ENCODE results near the gene OR1J1. TPM values are rescaled to one million over a fixed set of nuclear protein-coding genes. Genes with fewer than 3 reads are reported as not detected.

The OR1J1 gene
- total RNA-seq, 4 donors from 2014 or later: not detected

DNA sequence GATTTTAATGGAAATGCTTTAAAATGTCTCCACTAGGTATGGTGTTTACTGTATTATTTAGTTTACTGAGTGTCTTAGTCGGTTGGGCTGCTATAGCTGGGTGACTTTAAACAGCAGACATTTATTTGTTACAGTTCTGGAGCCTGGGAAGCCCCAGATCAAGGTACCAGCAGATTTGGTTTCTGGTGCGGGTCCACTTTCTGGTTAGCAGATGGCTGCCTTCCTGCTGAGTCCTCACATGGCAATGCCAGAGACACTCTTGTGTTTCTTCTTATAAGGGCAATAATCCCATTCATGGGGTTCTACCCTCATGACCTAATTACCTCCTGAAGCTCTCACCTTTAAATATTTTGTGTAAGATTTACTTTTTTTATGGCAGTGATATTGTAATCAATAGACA is 40.5 kb upstream of the OR1J1 start:
- Histone ChIP-seq H3K36me3 (no peaks in the 10 kb centered on the region), H3K4me1 (no peaks in the 10 kb centered on the region), H3K27me3 (no peaks in the 10 kb centered on the region), H3K9me3 (no peaks in the 10 kb centered on the region), H3K27ac (no peak overlapping the region), H3K4me3 (no peak overlapping the region)
- no peak for TF ChIP-seq POLR2A (IDR thresholded peaks at IDR 0.05)
- TF ChIP-seq, protein P1, sequence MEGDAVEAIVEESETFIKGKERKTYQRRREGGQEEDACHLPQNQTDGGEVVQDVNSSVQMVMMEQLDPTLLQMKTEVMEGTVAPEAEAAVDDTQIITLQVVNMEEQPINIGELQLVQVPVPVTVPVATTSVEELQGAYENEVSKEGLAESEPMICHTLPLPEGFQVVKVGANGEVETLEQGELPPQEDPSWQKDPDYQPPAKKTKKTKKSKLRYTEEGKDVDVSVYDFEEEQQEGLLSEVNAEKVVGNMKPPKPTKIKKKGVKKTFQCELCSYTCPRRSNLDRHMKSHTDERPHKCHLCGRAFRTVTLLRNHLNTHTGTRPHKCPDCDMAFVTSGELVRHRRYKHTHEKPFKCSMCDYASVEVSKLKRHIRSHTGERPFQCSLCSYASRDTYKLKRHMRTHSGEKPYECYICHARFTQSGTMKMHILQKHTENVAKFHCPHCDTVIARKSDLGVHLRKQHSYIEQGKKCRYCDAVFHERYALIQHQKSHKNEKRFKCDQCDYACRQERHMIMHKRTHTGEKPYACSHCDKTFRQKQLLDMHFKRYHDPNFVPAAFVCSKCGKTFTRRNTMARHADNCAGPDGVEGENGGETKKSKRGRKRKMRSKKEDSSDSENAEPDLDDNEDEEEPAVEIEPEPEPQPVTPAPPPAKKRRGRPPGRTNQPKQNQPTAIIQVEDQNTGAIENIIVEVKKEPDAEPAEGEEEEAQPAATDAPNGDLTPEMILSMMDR (IDR thresholded peaks at IDR 0.05): no peak
- no peak for DNase-seq

DNA sequence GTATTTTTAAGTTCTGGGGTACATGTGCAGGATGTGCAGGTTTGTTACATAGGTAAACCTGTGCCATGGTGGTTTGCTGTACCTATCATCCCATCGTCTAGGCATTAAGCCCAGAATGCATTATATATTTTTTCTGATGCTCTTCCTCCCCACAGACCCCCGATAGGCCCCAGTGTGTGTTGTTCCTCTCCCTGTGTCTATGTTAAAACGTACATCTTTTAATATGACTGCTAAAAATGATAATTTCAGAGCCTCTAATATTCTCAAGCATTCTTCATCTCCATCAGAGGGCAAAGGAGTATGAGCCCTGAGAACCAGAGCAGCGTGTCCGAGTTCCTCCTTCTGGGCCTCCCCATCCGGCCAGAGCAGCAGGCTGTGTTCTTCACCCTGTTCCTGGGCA is 32.8 kb upstream of the OR1J1 start, which contains the start of gene OR1J2:
Gene OR1J2, plus strand, starts transcription at position 301 of the 400 bp plus-strand sequence. Its CDS starts 0 bp downstream, at position 301.
- DNase-seq: no peak
- Histone ChIP-seq H3K4me3 (no peak within 1 kb of the TSS), H3K4me1 (no peaks in the 10 kb centered on the region), H3K27ac (no peak within 1 kb of the TSS), H3K9me3 (no peaks in the 10 kb centered on the region), H3K36me3 (no peaks in the 10 kb centered on the region), H3K27me3 (no peaks in the 10 kb centered on the region)
- TF ChIP-seq, protein P1 (IDR thresholded peaks at IDR 0.05): no peak
- TF ChIP-seq POLR2A (IDR thresholded peaks at IDR 0.05): no peak

DNA sequence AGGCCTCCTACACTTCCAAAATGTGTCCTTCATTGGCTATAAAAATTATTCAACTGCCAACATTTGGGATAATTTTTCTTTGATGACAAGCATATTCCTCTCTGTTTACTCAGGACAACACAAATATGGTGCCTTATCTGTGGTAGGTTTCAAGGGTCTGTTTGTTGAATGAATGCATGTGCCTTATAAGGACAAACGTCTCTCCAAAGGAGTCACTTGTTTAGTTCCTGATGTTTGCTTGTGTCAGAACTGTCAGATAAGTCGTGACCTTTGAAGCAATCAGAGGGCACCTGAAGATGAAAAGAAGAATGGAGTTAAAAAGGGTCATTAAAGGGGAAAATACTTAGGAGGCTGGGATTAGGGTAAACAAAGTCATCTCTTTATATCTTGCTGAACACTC is 29.2 kb upstream of the OR1J1 start:
- TF ChIP-seq, protein P1 (IDR thresholded peaks at IDR 0.05): no peak
- TF ChIP-seq POLR2A (IDR thresholded peaks at IDR 0.05): no peak
- no peak overlapping the region for H3K4me3 ChIP-seq
- H3K36me3 ChIP-seq: no peaks in the 10 kb centered on the region
- DNase-seq: no peak
- no peak overlapping the region for H3K27ac ChIP-seq
- no peaks in the 10 kb centered on the region for H3K4me1 ChIP-seq
- H3K9me3 ChIP-seq: no peaks in the 10 kb centered on the region
- no peaks in the 10 kb centered on the region for H3K27me3 ChIP-seq

DNA sequence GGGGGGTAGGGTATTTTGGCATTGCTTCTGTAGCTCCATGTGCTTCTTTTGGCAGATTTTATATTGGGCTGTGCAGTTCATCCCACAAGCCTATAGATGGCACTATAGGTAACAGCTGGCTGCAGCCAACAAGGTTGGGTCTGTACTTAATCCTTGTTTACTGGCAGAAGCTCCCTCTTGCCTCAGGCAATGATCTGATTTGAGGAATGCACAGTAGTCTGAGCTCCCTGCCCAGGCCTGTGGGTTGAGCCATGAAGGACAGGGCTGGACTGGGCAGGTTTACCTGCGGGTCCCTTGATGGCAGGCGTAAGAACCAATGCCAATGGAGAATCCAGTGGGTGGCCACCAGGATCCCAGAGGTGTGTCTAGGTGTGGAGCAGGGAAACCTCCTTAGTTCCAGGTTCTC is 21.2 kb upstream of the OR1J1 start:
- DNase-seq: no peak

DNA sequence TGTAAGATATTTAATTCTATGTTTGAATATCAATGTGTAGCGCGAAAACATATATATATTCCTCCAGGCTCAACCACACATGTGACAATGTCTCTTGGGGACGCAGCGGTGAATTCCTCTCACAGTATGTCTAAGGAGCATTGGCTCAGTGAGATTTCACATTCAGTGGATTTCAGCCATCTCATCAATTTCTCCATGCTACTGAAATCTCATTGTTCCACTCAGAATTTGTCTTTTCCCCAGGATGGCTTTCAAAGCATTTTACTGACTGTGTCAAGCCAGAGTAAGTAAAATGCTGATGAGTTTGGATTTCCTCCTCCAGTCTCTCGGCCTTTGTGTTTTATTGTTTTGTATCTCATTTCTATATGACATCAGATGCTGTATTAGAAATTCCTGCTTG is 1.3 kb upstream of the OR1J1 start:
- TF ChIP-seq, protein P1 (IDR thresholded peaks at IDR 0.05): no peak
- TF ChIP-seq POLR2A (IDR thresholded peaks at IDR 0.05): no peak
- no peaks in the 10 kb centered on the region for H3K36me3 ChIP-seq
- no peaks in the 10 kb centered on the region for H3K9me3 ChIP-seq
- no peak overlapping the region for H3K27ac ChIP-seq
- H3K4me1 ChIP-seq: no peaks in the 10 kb centered on the region
- no peaks in the 10 kb centered on the region for H3K27me3 ChIP-seq
- no peak for DNase-seq
- H3K4me3 ChIP-seq: no peak overlapping the region

More for the DNA sequence above, 21.2 kb upstream of the OR1J1 start:
- H3K36me3 ChIP-seq: no peaks in the 10 kb centered on the region
- H3K9me3 ChIP-seq: no peaks in the 10 kb centered on the region
- H3K4me3 ChIP-seq: no peak overlapping the region
- no peaks in the 10 kb centered on the region for H3K4me1 ChIP-seq
- H3K27me3 ChIP-seq: no peaks in the 10 kb centered on the region
- H3K27ac ChIP-seq: no peak overlapping the region
- no peak for TF ChIP-seq POLR2A (IDR thresholded peaks at IDR 0.05)
- TF ChIP-seq, protein P1 (IDR thresholded peaks at IDR 0.05): peak in 5 of 6 experiments; percentile 38 to 61 (median 58)

DNA sequence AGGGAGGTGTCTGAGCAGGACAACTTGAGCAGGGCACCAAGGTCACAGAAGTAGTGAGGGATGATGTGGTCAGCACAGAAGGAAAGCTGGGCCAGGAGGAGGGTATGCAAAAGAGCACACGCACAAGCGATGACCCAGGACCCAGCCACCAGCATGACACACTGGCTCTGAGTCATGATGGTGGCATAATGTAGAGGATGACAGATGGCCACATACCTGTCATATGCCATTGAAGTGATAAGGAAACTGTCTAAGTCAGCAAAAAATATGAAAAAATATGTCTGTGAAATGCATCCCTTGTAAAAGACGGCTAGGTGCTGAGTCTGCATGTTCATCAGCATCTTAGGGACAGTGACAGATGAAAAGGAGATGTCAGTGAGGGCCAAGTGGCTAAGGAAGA is 380 bp downstream of the OR1J1 start:
- DNase-seq: no peak
- Histone ChIP-seq H3K27ac (no peak overlapping the region), H3K4me1 (no peaks in the 10 kb centered on the region), H3K27me3 (no peaks in the 10 kb centered on the region), H3K9me3 (no peaks in the 10 kb centered on the region), H3K4me3 (no peak overlapping the region), H3K36me3 (no peaks in the 10 kb centered on the region)
- no peak for TF ChIP-seq POLR2A (IDR thresholded peaks at IDR 0.05)
- TF ChIP-seq, protein P1 (IDR thresholded peaks at IDR 0.05): no peak
